ENCODE measurements around the gene NFIC. TPM values are rescaled to one million over a fixed set of nuclear protein-coding genes. Genes with fewer than 3 reads are reported as not detected.

NFIC gene
- total and polyA plus RNA-seq, 10 of the 15 experiments (the other 5 are each of a cell fraction or from before 2014, with no cell fraction given), result 0.71 to 53.5 (median 10.2) TPM

GRCh38 chr19:3441089-3441985, 75.0 kb downstream of the NFIC start:
- Histone ChIP-seq H3K9ac (ENCODE audit: control insufficient read depth, insufficient read depth, low read length) (no peak overlapping the region), H4K20me1 (ENCODE audit: control insufficient read depth, insufficient read depth) (no peaks in the 10 kb centered on the region), H3K79me2 (ENCODE audit: control insufficient read depth, insufficient read depth, low read length) (no peaks in the 10 kb centered on the region), H2AFZ (ENCODE audit: control insufficient read depth, low read depth, low read length) (no peak overlapping the region), H3K4me2 (ENCODE audit: control insufficient read depth, insufficient read depth) (no peak overlapping the region), H3K9me3 (replicated peaks; ENCODE audit: control insufficient read depth, insufficient read depth, low read length) (no peaks in the 10 kb centered on the region), H3K36me3 (ENCODE audit: control insufficient read depth in 2 of 2, insufficient read depth in 2 of 2, low read length in 1 of 2) (peaks cover 16 to 22% of the 10 kb centered on the region in 2 experiments; a peak in 3 of 4 replicates), H3K27me3 (replicated peaks in 1 of 2; ENCODE audit: control insufficient read depth in 2 of 2, insufficient read depth in 2 of 2, low read length in 1 of 2) (no peaks in the 10 kb centered on the region), H3K4me3 (no peak overlapping the region), H3K4me1 (ENCODE audit: control insufficient read depth, insufficient read depth, low read length) (no peaks in the 10 kb centered on the region), H3K27ac (ENCODE audit: control insufficient read depth, insufficient read depth) (no peak overlapping the region)
- DNase-seq (ENCODE audit: low read depth, low spot score) (no peak), ATAC-seq (no peak), FAIRE-seq (no peak)
- ChIA-PET SMC1A (ENCODE audit: uncharacterized antibody, unreplicated experiment) (interaction anchor here (1.0 kb wide), 1 partner anchor 10 kb away, joined by 4 read pairs; no protein-coding TSS in a partner anchor), CTCF (interaction anchor here (1.0 kb wide), 1 partner anchor 12 kb away, joined by 3 read pairs; no protein-coding TSS in a partner anchor), RAD21 (ENCODE audit: unreplicated experiment) (interaction anchor here (2.6 kb wide), 1 partner anchor 12 kb away, joined by 9 read pairs; no protein-coding TSS in a partner anchor), POLR2A (no interaction called here)
- no peak for TF ChIP-seq BCL11A (IDR thresholded peaks at IDR 0.05; ENCODE audit: low read depth, low read length)
- no peak for TF ChIP-seq MAX (IDR thresholded peaks at IDR 0.05; ENCODE audit: low read depth, low read length)
- TF ChIP-seq PBX3 (IDR thresholded peaks at IDR 0.05; ENCODE audit: insufficient replicate concordance, low read depth, low read length), result no peak
- TF ChIP-seq HDAC2 (IDR thresholded peaks at IDR 0.05), result no peak
- no peak for TF ChIP-seq LARP7 (IDR thresholded peaks at IDR 0.05)
- no peak for TF ChIP-seq YBX1 (IDR thresholded peaks at IDR 0.05)
- no peak for TF ChIP-seq GABPA (IDR thresholded peaks at IDR 0.05; ENCODE audit: low read depth)
- no peak for TF ChIP-seq USF1 (IDR thresholded peaks at IDR 0.05; ENCODE audit: borderline replicate concordance, extremely low read length, insufficient read depth, low read depth, low read length)
- TF ChIP-seq PKNOX1 (IDR thresholded peaks at IDR 0.05), result no peak
- no peak for TF ChIP-seq IKZF1 (conservative IDR thresholded peaks at IDR 0.05)
- intact Hi-C loops (cut with micrococcal nuclease; ENCODE audit: unreplicated experiment), result loop anchor here (5.0 kb wide), 1 partner anchor 114 kb away; no protein-coding TSS in a partner anchor
- BruUV-seq (replicated peaks), result no TSS peak
- 70% methylated on average over 25 of the region's 25 CpGs for WGBS (ENCODE audit: insufficient coverage, insufficient replicate concordance, low lambda C conversion rate, missing lambda C conversion rate)
- in situ Hi-C loops (cut with MboI), result no loop called here
